GM23338 (cell line): Measurements from ENCODE around the gene HBD. TPM values are rescaled to one million over a fixed set of nuclear protein-coding genes. Genes with fewer than 3 reads are reported as not detected.

Experiments
- ATAC-seq: fragments of 200-7000 bp; cut with Tn5 transposase; 3 replicates; pipeline ENCODE4 v1.9.1; 2020
- DNase-seq: peaks from one replicate; pipeline ENCODE4 v3.0.0-alpha.2; 2015; ENCODE audit warnings: low spot score
- H2AFZ ChIP-seq: fragments of 200-600 bp; sonication (generic); 2 replicates; pipeline ENCODE4 v1.8.0; 2016; ENCODE audit warnings: antibody characterized with exemption, mild to moderate bottlenecking, moderate library complexity
- H3F3A ChIP-seq: fragments of 200-600 bp; sonication (generic); replicated peaks from 2 replicates; pipeline ENCODE4 v1.8.0; 2017; ENCODE audit warnings: antibody characterized with exemption, mixed run types, low read depth
- H3K27ac ChIP-seq: fragments of 200-600 bp; sonication (generic); 2 replicates; pipeline ENCODE4 v1.6.1; 2016; ENCODE audit warnings: low read depth
- H3K27me3 ChIP-seq: fragments of 200-600 bp; sonication (generic); 2 replicates; pipeline ENCODE4 v1.8.0; 2016; ENCODE audit warnings: mild to moderate bottlenecking, mixed run types, moderate library complexity; ENCODE audit not compliant: insufficient read depth
- H3K36me3 ChIP-seq: fragments of 200-600 bp; sonication (generic); 2 replicates; pipeline ENCODE4 v1.8.0; 2016; ENCODE audit warnings: mild to moderate bottlenecking; ENCODE audit not compliant: insufficient read depth
- H3K4me1 ChIP-seq: fragments of 200-600 bp; sonication (generic); 2 replicates; pipeline ENCODE4 v1.8.0; 2016; ENCODE audit warnings: mild to moderate bottlenecking, moderate library complexity; ENCODE audit not compliant: insufficient read depth
- H3K4me2 ChIP-seq: fragments of 200-600 bp; sonication (generic); 2 replicates; pipeline ENCODE4 v1.7.1; 2017; ENCODE audit warnings: mixed run types
- H3K4me3 ChIP-seq: fragments of 200-600 bp; sonication (generic); 2 replicates; pipeline ENCODE4 v1.6.1; 2016; ENCODE audit warnings: mixed run types
- H3K79me2 ChIP-seq: fragments of 200-600 bp; sonication (generic); replicated peaks from 2 replicates; pipeline ENCODE4 v1.8.0; 2017; ENCODE audit warnings: mild to moderate bottlenecking; ENCODE audit not compliant: insufficient read depth
- H3K9me2 ChIP-seq: fragments of 200-600 bp; sonication (generic); 2 replicates; pipeline ENCODE4 v1.8.0; 2017; ENCODE audit not compliant: insufficient read depth
- H4K20me1 ChIP-seq: fragments of 200-600 bp; sonication (generic); replicated peaks from 2 replicates; pipeline ENCODE4 v1.8.0; 2017; ENCODE audit warnings: mild to moderate bottlenecking; ENCODE audit not compliant: insufficient read depth
- H3K27ac Mint-ChIP-seq: 2 replicates; pipeline ENCODE4 v1.8.0; 2020; ENCODE audit warnings: inconsistent platforms, mild to moderate bottlenecking, moderate library complexity, mixed read lengths
- H3K27me3 Mint-ChIP-seq: 3 replicates; pipeline ENCODE4 v1.8.0; 2022; ENCODE audit warnings: low read depth, mild to moderate bottlenecking, moderate library complexity, mixed read lengths, inconsistent platforms; ENCODE audit not compliant: insufficient read depth, poor library complexity
- H3K36me3 Mint-ChIP-seq: 3 replicates; pipeline ENCODE4 v1.8.0; 2021; ENCODE audit warnings: low read depth, mild to moderate bottlenecking, inconsistent platforms, moderate library complexity, mixed read lengths
- H3K4me1 Mint-ChIP-seq: 3 replicates; pipeline ENCODE4 v1.8.0; 2020; ENCODE audit warnings: mild to moderate bottlenecking, inconsistent platforms, mixed read lengths
- H3K4me3 Mint-ChIP-seq: 3 replicates; pipeline ENCODE4 v1.8.0; 2021; ENCODE audit warnings: moderate library complexity, mild to moderate bottlenecking, inconsistent platforms, mixed read lengths
- H3K9me3 Mint-ChIP-seq: 3 replicates; pipeline ENCODE4 v1.8.0; 2020; ENCODE audit warnings: moderate library complexity, mild to moderate bottlenecking, inconsistent platforms, mixed read lengths
- CREB1 ChIP-seq: fragments of 250-450 bp; sonication (Bioruptor Pico); IDR thresholded peaks from 2 replicates; pipeline ENCODE4 v1.5.0; 2020; ENCODE audit warnings: low read depth, mild to moderate bottlenecking, moderate library complexity
- EZH2 ChIP-seq: fragments of 200-600 bp; sonication (generic); IDR thresholded peaks from one replicate; pipeline ENCODE4 v1.8.0; 2017; ENCODE audit warnings: antibody characterized with exemption, mild to moderate bottlenecking, low read depth; ENCODE audit not compliant: unreplicated experiment
- EZH2phosphoT487 ChIP-seq: fragments of 200-600 bp; sonication (generic); IDR thresholded peaks from one replicate; pipeline ENCODE4 v1.8.1; 2018; ENCODE audit warnings: antibody characterized with exemption; ENCODE audit not compliant: unreplicated experiment
- NANOG ChIP-seq: IDR thresholded peaks from 2 replicates; pipeline ENCODE4 v1.6.1; 2016; ENCODE audit warnings: antibody characterized with exemption, borderline replicate concordance
- POLR2AphosphoS5 ChIP-seq: IDR thresholded peaks from 2 replicates; pipeline ENCODE4 v1.6.1; 2016; ENCODE audit warnings: antibody characterized with exemption, low read depth
- STAT1 ChIP-seq: IDR thresholded peaks from one replicate; pipeline ENCODE4 v1.6.1; 2016; ENCODE audit warnings: antibody characterized with exemption; ENCODE audit not compliant: unreplicated experiment
- ZNF331 ChIP-seq: fragments of 250-450 bp; sonication (Bioruptor Pico); IDR thresholded peaks from 2 replicates; pipeline ENCODE4 v1.5.0; 2020; ENCODE audit warnings: low read depth, mild to moderate bottlenecking, moderate library complexity
- polyA plus RNA-seq: library from polyadenylated mRNA; unstranded; fragments of >200 nt; fragmentation: Nextera tagmentation; extraction: Ambion mirVana; gene quantifications from 2 replicates; pipeline ENCODE4 v1.2.1, GENCODE V29; 2016
- total RNA-seq: library from RNA; depleted of rRNA; stranded (reverse); fragments of >200 nt; shearing (Covaris generic); gene quantifications from 2 replicates; pipeline ENCODE4 v1.2.3, GENCODE V29; 2014
- TF ChIP-seq, protein P1 (sequence below), 2 experiments: fragments of 200-600 bp in 1 of 2; sonication (generic) in 1 of 2; conservative IDR thresholded peaks; 2 replicates each; pipeline versions ENCODE4 v1.5.1 to v1.6.1; 2016 to 2017; ENCODE audit warnings: antibody characterized with exemption in 2 of 2, low read depth in 2 of 2, mild to moderate bottlenecking in 2 of 2, moderate library complexity in 1 of 2
- TF ChIP-seq, protein P2 (sequence below): IDR thresholded peaks from 2 replicates; pipeline ENCODE4 v1.6.1; 2016; ENCODE audit warnings: antibody characterized with exemption
- TF ChIP-seq, protein P3 (sequence below): IDR thresholded peaks from one replicate; pipeline ENCODE4 v1.6.1; 2018; ENCODE audit warnings: antibody characterized with exemption; ENCODE audit not compliant: unreplicated experiment

HBD gene
- total and polyA plus RNA-seq, 2 experiments from 2014 or later: not detected

DNA sequence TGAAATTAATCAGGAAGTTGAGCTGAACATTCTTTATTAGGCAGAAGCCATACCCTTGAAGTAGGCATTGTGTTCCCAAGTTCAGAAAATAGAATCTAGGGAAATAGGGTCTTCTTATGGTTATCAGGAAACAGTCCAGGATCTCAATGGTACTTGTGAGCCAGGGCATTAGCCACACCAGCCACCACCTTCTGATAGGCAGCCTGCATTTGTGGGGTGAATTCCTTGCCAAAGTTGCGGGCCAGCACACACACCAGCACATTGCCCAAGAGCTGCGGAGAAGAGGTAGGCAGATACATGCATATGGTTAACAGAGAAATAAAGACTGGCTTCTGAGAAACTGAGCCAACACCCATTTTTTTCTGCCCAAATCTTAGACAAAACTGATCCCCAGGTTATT is 1.5 kb downstream of the HBD start (continued):
- TF ChIP-seq, protein P1, sequence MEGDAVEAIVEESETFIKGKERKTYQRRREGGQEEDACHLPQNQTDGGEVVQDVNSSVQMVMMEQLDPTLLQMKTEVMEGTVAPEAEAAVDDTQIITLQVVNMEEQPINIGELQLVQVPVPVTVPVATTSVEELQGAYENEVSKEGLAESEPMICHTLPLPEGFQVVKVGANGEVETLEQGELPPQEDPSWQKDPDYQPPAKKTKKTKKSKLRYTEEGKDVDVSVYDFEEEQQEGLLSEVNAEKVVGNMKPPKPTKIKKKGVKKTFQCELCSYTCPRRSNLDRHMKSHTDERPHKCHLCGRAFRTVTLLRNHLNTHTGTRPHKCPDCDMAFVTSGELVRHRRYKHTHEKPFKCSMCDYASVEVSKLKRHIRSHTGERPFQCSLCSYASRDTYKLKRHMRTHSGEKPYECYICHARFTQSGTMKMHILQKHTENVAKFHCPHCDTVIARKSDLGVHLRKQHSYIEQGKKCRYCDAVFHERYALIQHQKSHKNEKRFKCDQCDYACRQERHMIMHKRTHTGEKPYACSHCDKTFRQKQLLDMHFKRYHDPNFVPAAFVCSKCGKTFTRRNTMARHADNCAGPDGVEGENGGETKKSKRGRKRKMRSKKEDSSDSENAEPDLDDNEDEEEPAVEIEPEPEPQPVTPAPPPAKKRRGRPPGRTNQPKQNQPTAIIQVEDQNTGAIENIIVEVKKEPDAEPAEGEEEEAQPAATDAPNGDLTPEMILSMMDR (conservative IDR thresholded peaks at IDR 0.05; ENCODE audit: low read depth in 2 of 2): no peak

DNA sequence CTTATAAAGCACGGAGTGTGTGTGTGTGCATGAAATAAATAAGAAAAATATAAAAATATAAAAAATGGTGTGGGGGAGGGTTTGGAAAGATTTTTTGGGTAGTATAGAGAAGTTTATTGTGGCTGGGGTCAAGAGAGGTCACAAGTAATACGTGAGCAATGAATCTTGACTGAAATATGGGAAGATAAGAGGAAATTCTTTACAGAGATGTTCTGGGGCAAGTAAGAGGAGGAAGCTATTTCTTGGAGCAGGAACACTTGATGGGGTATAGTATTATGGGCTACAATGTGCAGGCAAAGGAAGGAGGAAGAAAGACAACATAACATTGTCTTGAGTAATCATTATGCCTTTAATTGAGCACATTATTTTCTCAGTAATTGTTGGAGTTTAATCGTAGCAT is 2.1 kb downstream of the HBD start:
- Histone ChIP-seq H2AFZ (no peak overlapping the region), H3K27ac (no peak overlapping the region), H3F3A (no peaks in the 10 kb centered on the region), H3K79me2 (no peaks in the 10 kb centered on the region), H3K36me3 (no peaks in the 10 kb centered on the region), H3K9me2 (no peaks in the 10 kb centered on the region), H3K27me3 (no peaks in the 10 kb centered on the region), H3K4me2 (no peak overlapping the region), H3K4me3 (no peak overlapping the region), H4K20me1 (no peaks in the 10 kb centered on the region), H3K4me1 (no peaks in the 10 kb centered on the region)
- Mint-ChIP-seq H3K4me1 (no peaks in the 10 kb centered on the region), H3K36me3 (no peaks in the 10 kb centered on the region), H3K27ac (no peak overlapping the region), H3K27me3 (no peaks in the 10 kb centered on the region), H3K4me3 (no peak overlapping the region), H3K9me3 (no peaks in the 10 kb centered on the region)
- DNase-seq: no peak
- no peak for ATAC-seq
- TF ChIP-seq NANOG (no peak), CREB1 (CRISPR knock-in tag) (no peak), EZH2phosphoT487 (no peak), EZH2 (no peak), ZNF331 (CRISPR knock-in tag) (no peak)
- TF ChIP-seq, protein P2, sequence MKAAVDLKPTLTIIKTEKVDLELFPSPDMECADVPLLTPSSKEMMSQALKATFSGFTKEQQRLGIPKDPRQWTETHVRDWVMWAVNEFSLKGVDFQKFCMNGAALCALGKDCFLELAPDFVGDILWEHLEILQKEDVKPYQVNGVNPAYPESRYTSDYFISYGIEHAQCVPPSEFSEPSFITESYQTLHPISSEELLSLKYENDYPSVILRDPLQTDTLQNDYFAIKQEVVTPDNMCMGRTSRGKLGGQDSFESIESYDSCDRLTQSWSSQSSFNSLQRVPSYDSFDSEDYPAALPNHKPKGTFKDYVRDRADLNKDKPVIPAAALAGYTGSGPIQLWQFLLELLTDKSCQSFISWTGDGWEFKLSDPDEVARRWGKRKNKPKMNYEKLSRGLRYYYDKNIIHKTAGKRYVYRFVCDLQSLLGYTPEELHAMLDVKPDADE: no peak

DNA sequence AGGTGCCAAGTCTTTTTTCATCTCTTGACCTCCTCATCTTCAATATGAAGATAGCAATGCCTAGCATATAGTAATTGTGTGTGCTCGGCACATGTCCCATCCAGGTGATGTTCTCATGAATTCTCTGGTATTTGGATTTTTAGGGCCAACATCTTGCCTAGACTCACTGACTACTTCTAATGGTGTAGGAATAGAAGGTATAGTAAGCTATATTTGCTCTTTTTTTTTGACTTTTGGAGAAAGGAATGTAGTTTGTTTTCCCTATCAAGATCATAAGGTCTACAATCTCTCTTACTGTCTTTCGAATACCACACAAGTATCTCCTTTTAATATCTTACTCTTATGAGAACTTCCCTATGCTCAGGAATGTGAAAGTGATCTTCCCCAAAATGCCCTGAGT is 3.2 kb downstream of the HBD start:
- Histone ChIP-seq H3K4me1 (no peaks in the 10 kb centered on the region), H3K9me2 (no peaks in the 10 kb centered on the region), H3K79me2 (no peaks in the 10 kb centered on the region), H3K4me3 (no peak overlapping the region), H2AFZ (no peak overlapping the region), H4K20me1 (no peaks in the 10 kb centered on the region), H3K27ac (no peak overlapping the region), H3K36me3 (no peaks in the 10 kb centered on the region), H3K27me3 (no peaks in the 10 kb centered on the region), H3K4me2 (no peak overlapping the region), H3F3A (no peaks in the 10 kb centered on the region)
- no peak for TF ChIP-seq CREB1 (CRISPR knock-in tag)
- TF ChIP-seq, protein P1 (conservative IDR thresholded peaks at IDR 0.05; ENCODE audit: low read depth in 2 of 2): no peak
- TF ChIP-seq POLR2AphosphoS5: no peak
- TF ChIP-seq EZH2: no peak
- TF ChIP-seq, protein P3, sequence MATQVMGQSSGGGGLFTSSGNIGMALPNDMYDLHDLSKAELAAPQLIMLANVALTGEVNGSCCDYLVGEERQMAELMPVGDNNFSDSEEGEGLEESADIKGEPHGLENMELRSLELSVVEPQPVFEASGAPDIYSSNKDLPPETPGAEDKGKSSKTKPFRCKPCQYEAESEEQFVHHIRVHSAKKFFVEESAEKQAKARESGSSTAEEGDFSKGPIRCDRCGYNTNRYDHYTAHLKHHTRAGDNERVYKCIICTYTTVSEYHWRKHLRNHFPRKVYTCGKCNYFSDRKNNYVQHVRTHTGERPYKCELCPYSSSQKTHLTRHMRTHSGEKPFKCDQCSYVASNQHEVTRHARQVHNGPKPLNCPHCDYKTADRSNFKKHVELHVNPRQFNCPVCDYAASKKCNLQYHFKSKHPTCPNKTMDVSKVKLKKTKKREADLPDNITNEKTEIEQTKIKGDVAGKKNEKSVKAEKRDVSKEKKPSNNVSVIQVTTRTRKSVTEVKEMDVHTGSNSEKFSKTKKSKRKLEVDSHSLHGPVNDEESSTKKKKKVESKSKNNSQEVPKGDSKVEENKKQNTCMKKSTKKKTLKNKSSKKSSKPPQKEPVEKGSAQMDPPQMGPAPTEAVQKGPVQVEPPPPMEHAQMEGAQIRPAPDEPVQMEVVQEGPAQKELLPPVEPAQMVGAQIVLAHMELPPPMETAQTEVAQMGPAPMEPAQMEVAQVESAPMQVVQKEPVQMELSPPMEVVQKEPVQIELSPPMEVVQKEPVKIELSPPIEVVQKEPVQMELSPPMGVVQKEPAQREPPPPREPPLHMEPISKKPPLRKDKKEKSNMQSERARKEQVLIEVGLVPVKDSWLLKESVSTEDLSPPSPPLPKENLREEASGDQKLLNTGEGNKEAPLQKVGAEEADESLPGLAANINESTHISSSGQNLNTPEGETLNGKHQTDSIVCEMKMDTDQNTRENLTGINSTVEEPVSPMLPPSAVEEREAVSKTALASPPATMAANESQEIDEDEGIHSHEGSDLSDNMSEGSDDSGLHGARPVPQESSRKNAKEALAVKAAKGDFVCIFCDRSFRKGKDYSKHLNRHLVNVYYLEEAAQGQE: no peak
- no peak for TF ChIP-seq STAT1
- TF ChIP-seq EZH2phosphoT487: no peak
- no peak for TF ChIP-seq NANOG
- TF ChIP-seq, protein P2: no peak
- ATAC-seq: no peak
- H3K4me1 Mint-ChIP-seq: no peaks in the 10 kb centered on the region
- H3K4me3 Mint-ChIP-seq: no peak overlapping the region
- H3K27ac Mint-ChIP-seq: no peak overlapping the region
- no peaks in the 10 kb centered on the region for H3K9me3 Mint-ChIP-seq
- no peaks in the 10 kb centered on the region for H3K27me3 Mint-ChIP-seq
- no peaks in the 10 kb centered on the region for H3K36me3 Mint-ChIP-seq
- DNase-seq: no peak
